Tibial artery (tissue), 4 donors: Measurements from ENCODE around the gene CBX4.

Source experiments
- DNase-seq, 2 donors: peaks; one replicate each; pipeline ENCODE4 v3.0.0-alpha.2; 2019
- H3K27ac ChIP-seq, 2 donors: fragments of 200-600 bp; sonication (generic) in 1 of 2; 1 replicate in 1 of 2; 2 replicates in 1 of 2; pipeline ENCODE4 v1.5.1; 2018 to 2019; ENCODE audit warnings: mild to moderate bottlenecking in 1 of 2
- H3K27me3 ChIP-seq, 2 donors: fragments of 200-600 bp; sonication (generic) in 1 of 2; one replicate each; pipeline versions ENCODE4 v1.5.1 to v1.6.0; 2016 to 2019
- H3K36me3 ChIP-seq, 3 donors: fragments of 200-600 bp; sonication (generic) in 2 of 3; one replicate each; pipeline ENCODE4 v1.5.1; 2016 to 2019; ENCODE audit warnings: mild to moderate bottlenecking in 2 of 3
- H3K4me1 ChIP-seq, 4 donors: fragments of 200-600 bp; sonication (generic) in 2 of 4; 1 replicate in 3 of 4; 2 replicates in 1 of 4; pipeline ENCODE4 v1.5.1; 2016 to 2019
- H3K4me3 ChIP-seq, 2 donors: fragments of 200-600 bp; sonication (generic) in 1 of 2; 1 replicate in 1 of 2; 2 replicates in 1 of 2; pipeline ENCODE4 v1.5.1; 2018 to 2019; ENCODE audit warnings: mild to moderate bottlenecking in 2 of 2
- H3K9me3 ChIP-seq, 3 donors: fragments of 200-600 bp; sonication (generic) in 1 of 3; one replicate each; pipeline ENCODE4 v1.5.1; 2016 to 2019
- CTCF ChIP-seq, 2 experiments: fragments of 200-600 bp in 1 of 2; fragments of 450-650 bp in 1 of 2; IDR thresholded peaks; one replicate each; pipeline ENCODE4 v1.5.1; 2017 to 2019; ENCODE audit warnings: antibody characterized with exemption in 2 of 2, mild to moderate bottlenecking in 1 of 2, moderate library complexity in 1 of 2
- intact Hi-C: fragments of 100-400 bp; cut with DNase I; formaldehyde crosslinking; loops from one replicate; pipeline ENCODE4 v1.15.0; 2023; ENCODE audit warnings: low total_unique reads

Gene CBX4

GRCh38 chr17:79826841-79827578 lies 12.2 kb downstream of the CBX4 start:
- no peak for DNase-seq
- no peak for TF ChIP-seq CTCF (IDR thresholded peaks at IDR 0.05)
- H3K36me3 ChIP-seq: no peaks in the 10 kb centered on the region
- H3K27me3 ChIP-seq: peaks cover 0 to 26% of the 10 kb centered on the region in 2 donors
- no peak overlapping the region for H3K27ac ChIP-seq
- intact Hi-C loops: no loop called here
- peaks cover 2 to 10% (median 7%) of the 10 kb centered on the region in 4 donors for H3K4me1 ChIP-seq
- no peak overlapping the region for H3K4me3 ChIP-seq
- no peaks in the 10 kb centered on the region for H3K9me3 ChIP-seq

GRCh38 chr17:79826204-79826680 lies 13.0 kb downstream of the CBX4 start:
- intact Hi-C loops: no loop called here
- DNase-seq: peak in 1 of 2 donors; percentile 58

GRCh38 chr17:79825580-79825921 lies 13.7 kb downstream of the CBX4 start:
- no peak overlapping the region for H3K4me3 ChIP-seq
- H3K4me1 ChIP-seq: no peaks in the 10 kb centered on the region
- intact Hi-C loops: no loop called here
- no peaks in the 10 kb centered on the region for H3K36me3 ChIP-seq
- no peak overlapping the region for H3K27ac ChIP-seq
- no peaks in the 10 kb centered on the region for H3K9me3 ChIP-seq
- H3K27me3 ChIP-seq: peaks cover 0 to 24% of the 10 kb centered on the region in 2 donors
- TF ChIP-seq CTCF (IDR thresholded peaks at IDR 0.05): no peak
- no peak for DNase-seq

More at GRCh38 chr17:79826204-79826680, 13.0 kb downstream of the CBX4 start:
- Histone ChIP-seq H3K27me3 (peaks cover 0 to 24% of the 10 kb centered on the region in 2 donors), H3K27ac (no peak overlapping the region), H3K4me1 (peaks cover 0 to 3% (median under 1%) of the 10 kb centered on the region in 4 donors), H3K36me3 (no peaks in the 10 kb centered on the region), H3K9me3 (no peaks in the 10 kb centered on the region), H3K4me3 (no peak overlapping the region)
- no peak for TF ChIP-seq CTCF (IDR thresholded peaks at IDR 0.05)

- Histone ChIP-seq H3K27ac (no peak overlapping the region), H3K4me1 (no peaks in the 10 kb centered on the region), H3K9me3 (no peaks in the 10 kb centered on the region), H3K27me3 (peaks cover 0 to 25% of the 10 kb centered on the region in 2 donors), H3K36me3 (no peaks in the 10 kb centered on the region), H3K4me3 (no peak overlapping the region)
- TF ChIP-seq CTCF (IDR thresholded peaks at IDR 0.05): no peak
- no peak for DNase-seq
- intact Hi-C loops: no loop called here
These were observed 14.2 kb downstream of the CBX4 start for GRCh38 chr17:79824893-79825579.

GRCh38 chr17:79824234-79824633 lies 15.0 kb downstream of the CBX4 start:
- no peak overlapping the region for H3K27ac ChIP-seq
- H3K4me1 ChIP-seq: no peaks in the 10 kb centered on the region
- H3K9me3 ChIP-seq: no peaks in the 10 kb centered on the region
- no peak for TF ChIP-seq CTCF (IDR thresholded peaks at IDR 0.05)
- H3K36me3 ChIP-seq: no peaks in the 10 kb centered on the region
- DNase-seq: no peak
- H3K27me3 ChIP-seq: peaks cover 0 to 30% of the 10 kb centered on the region in 2 donors
- no peak overlapping the region for H3K4me3 ChIP-seq
- intact Hi-C loops: no loop called here
